ENCODE data around the gene CASP10. TPM values are rescaled to one million over a fixed set of nuclear protein-coding genes. Genes with fewer than 3 reads are reported as not detected.

Gene CASP10
- total and polyA plus RNA-seq, 2 of the 8 experiments (the other 6 are each of a cell fraction or from before 2014, with no cell fraction given), result 2.3 to 4.0 TPM

DNA sequence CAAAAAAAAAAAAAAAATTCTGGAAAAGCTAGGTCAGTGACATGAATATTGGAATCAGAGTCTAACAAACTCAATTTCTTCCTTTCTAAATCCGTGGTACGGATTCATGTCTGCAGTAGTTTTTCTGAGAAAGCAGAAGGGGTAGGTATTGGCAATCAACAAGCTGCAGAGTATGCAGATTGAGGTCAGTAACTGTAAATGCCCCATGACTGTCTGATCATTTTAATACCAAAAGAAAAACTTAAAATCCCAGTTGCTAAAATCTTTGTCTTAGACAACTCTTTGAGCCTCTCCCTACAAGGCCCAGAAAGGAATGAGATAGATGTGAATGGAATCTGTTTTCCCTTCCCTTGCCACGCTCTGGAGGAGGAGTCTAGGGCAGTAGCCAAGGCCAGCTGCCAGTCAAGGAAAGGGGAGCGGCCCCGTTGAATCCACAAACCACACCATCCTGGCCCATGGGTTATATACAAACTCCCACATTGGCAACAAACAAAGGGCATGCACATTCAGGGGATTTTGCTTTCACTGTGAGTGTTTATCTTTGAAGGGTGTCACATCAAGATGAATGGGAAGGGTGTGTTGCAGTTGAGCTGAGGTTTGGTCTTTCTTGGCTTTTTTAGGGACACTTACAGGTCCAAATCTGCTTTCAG, 71.3 kb downstream of the CASP10 start:
- peak overlapping the region in 1 of 2 experiments; percentile 30; a peak in 1 of 4 replicates for H3K4me2 ChIP-seq (ENCODE audit: insufficient read depth in 1 of 2, low read depth in 2 of 2, low read length in 2 of 2)
- DNase-seq (ENCODE audit: low read depth in 1 of 2, low spot score in 2 of 2) (peak; percentile 43 to 51), FAIRE-seq (no peak)
- peaks cover 0 to 3% (median 0%) of the 10 kb centered on the region in 4 experiments; a peak in 1 of 7 replicates for H3K27me3 ChIP-seq (replicated peaks in 1 of 4; ENCODE audit: control insufficient read depth in 3 of 4, extremely low read depth in 1 of 4, insufficient read depth in 3 of 4, low read length in 3 of 4)
- H3K36me3 ChIP-seq (ENCODE audit: control insufficient read depth in 2 of 4, insufficient read depth in 4 of 4, low read length in 3 of 4), result no peaks in the 10 kb centered on the region
- no peak overlapping the region for H3K4ac ChIP-seq (replicated peaks; ENCODE audit: insufficient read length, low read depth, low read length)
- H2BK15ac ChIP-seq (ENCODE audit: low read length), result no peak overlapping the region
- no peak overlapping the region for H3K27ac ChIP-seq (ENCODE audit: low read depth, low read length)
- H3K4me3 ChIP-seq (ENCODE audit: extremely low read depth in 1 of 4, insufficient read depth in 2 of 4, low read depth in 3 of 4, low read length in 4 of 4), result no peak overlapping the region
- peak overlapping the region; percentile 81; the same call in 1 of the 2 replicates for H4K8ac ChIP-seq (ENCODE audit: extremely low read depth, insufficient read depth, low read length)
- no peak overlapping the region for H3K9ac ChIP-seq (replicated peaks in 1 of 4; ENCODE audit: extremely low read depth in 1 of 4, low read depth in 3 of 4, low read length in 3 of 4)
- no peak overlapping the region for H2BK120ac ChIP-seq (replicated peaks; ENCODE audit: low read depth, low read length)
- POLR2A ChIA-PET (ENCODE audit: partially characterized antibody), result interaction anchor here (1.0 kb wide), 1 partner anchor 22 kb away, joined by 3 read pairs; no protein-coding TSS in a partner anchor
- WGBS, 2 experiments (ENCODE audit: extremely low coverage in 1 of 2, insufficient coverage in 1 of 2, insufficient read length in 1 of 2, insufficient replicate concordance in 2 of 2, low coverage in 1 of 2, low lambda C conversion rate in 2 of 2, missing lambda C conversion rate in 1 of 2), result 71% methylated on average over 5 of the region's 5 CpGs; no CpG with 5 or more reads in 1 of the 2 experiments
- H2BK12ac ChIP-seq (ENCODE audit: low read depth, low read length), result no peak overlapping the region
- TF ChIP-seq SP2 (IDR thresholded peaks at IDR 0.05; ENCODE audit: low read length) (no peak), KDM4A (IDR thresholded peaks at IDR 0.05; ENCODE audit: low read depth, low read length, severe bottlenecking) (no peak), POU5F1 (IDR thresholded peaks at IDR 0.05; ENCODE audit: low read depth, low read length) (no peak), TAF1 (IDR thresholded peaks at IDR 0.05; ENCODE audit: low read depth, low read length) (0 out of 2 replicates have a peak, but pooled peaks have one; percentile 15)
- H2AK5ac ChIP-seq (ENCODE audit: low read depth, low read length), result no peak overlapping the region
- peaks cover 0 to 14% (median 5%) of the 10 kb centered on the region in 4 experiments; a peak in 6 of 7 replicates for H3K4me1 ChIP-seq (replicated peaks in 1 of 4; ENCODE audit: control insufficient read depth in 3 of 4, insufficient read depth in 4 of 4, low read length in 3 of 4)
- no peak overlapping the region for H3K18ac ChIP-seq (ENCODE audit: extremely low read depth, low read length)
- H3K9me3 ChIP-seq (ENCODE audit: insufficient read depth in 2 of 2, low read depth in 1 of 2, low read length in 1 of 2), result no peaks in the 10 kb centered on the region
- H3K79me2 ChIP-seq (ENCODE audit: control insufficient read depth in 1 of 2, insufficient read depth in 2 of 2, low read length in 2 of 2), result no peaks in the 10 kb centered on the region
- no peaks in the 10 kb centered on the region for H3K23me2 ChIP-seq (ENCODE audit: low read depth, low read length)
- no peak overlapping the region for H3K23ac ChIP-seq (ENCODE audit: insufficient read length)
- no peak overlapping the region for H4K5ac ChIP-seq (ENCODE audit: insufficient read length, low read depth, low read length)
- H2BK5ac ChIP-seq (ENCODE audit: low read depth, low read length), result peak overlapping the region; percentile 60; the same call in 1 of the 2 replicates
- H4K91ac ChIP-seq (replicated peaks; ENCODE audit: insufficient read length, low read length), result peak overlapping the region; percentile 25
- H3K79me1 ChIP-seq (ENCODE audit: low read depth, low read length), result no peaks in the 10 kb centered on the region
- no peak overlapping the region for H3K56ac ChIP-seq (replicated peaks; ENCODE audit: insufficient read length, low read depth, low read length)
- no peak overlapping the region for H3K14ac ChIP-seq (ENCODE audit: insufficient read length)
- H4K20me1 ChIP-seq (replicated peaks in 1 of 2; ENCODE audit: control insufficient read depth in 1 of 2, insufficient read depth in 2 of 2, low read length in 2 of 2), result no peaks in the 10 kb centered on the region
- H2BK20ac ChIP-seq (ENCODE audit: low read length), result no peak overlapping the region
- CTCF ChIA-PET (ENCODE audit: partially characterized antibody), result interaction anchor here (0.9 to 2.0 kb wide), 7 partner anchors 16 to 368 kb away, joined by 3 to 8 read pairs (median 5); no protein-coding TSS in a partner anchor
- peak overlapping the region; percentile 61; the same call in 1 of the 2 replicates for H2AFZ ChIP-seq (ENCODE audit: low read length)

Measured in H1 (cell line).